Measurements from ENCODE around the gene TNFRSF8.

DNA sequence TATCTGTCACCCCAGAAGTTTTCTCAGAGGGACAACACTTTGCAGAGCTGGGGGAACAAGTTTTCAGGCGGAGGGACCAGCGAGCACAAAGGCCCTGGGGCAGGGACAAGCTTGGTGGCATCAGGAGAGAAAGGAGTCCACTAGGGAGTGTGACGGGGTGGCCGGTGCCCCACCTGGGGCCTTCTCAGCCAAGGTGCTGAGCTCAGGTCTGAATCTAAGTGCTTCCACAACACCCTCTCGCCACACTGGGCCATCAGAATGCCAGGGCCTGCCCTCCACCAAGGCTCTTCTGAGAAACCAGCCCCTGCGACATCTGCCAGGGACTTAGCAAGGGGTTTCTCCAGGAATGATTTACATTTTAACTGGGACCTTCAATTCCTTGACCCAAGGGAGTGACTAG, 7.8 kb upstream of the TNFRSF8 start:
- TF ChIP-seq, protein P1, sequence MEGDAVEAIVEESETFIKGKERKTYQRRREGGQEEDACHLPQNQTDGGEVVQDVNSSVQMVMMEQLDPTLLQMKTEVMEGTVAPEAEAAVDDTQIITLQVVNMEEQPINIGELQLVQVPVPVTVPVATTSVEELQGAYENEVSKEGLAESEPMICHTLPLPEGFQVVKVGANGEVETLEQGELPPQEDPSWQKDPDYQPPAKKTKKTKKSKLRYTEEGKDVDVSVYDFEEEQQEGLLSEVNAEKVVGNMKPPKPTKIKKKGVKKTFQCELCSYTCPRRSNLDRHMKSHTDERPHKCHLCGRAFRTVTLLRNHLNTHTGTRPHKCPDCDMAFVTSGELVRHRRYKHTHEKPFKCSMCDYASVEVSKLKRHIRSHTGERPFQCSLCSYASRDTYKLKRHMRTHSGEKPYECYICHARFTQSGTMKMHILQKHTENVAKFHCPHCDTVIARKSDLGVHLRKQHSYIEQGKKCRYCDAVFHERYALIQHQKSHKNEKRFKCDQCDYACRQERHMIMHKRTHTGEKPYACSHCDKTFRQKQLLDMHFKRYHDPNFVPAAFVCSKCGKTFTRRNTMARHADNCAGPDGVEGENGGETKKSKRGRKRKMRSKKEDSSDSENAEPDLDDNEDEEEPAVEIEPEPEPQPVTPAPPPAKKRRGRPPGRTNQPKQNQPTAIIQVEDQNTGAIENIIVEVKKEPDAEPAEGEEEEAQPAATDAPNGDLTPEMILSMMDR (IDR thresholded peaks at IDR 0.05), result no peak
- TF ChIP-seq POLR2A (IDR thresholded peaks at IDR 0.05) (no peak), POLR2AphosphoS5 (IDR thresholded peaks at IDR 0.05) (no peak)
